Neutrophil (primary cell): ENCODE results near the gene CTNND2.

Source experiments
- H3K27ac ChIP-seq: fragments of 200-600 bp; sonication (generic); 2 replicates; pipeline ENCODE4 v1.5.1; 2016; ENCODE audit warnings: mild to moderate bottlenecking, moderate library complexity
- H3K27me3 ChIP-seq: fragments of 200-600 bp; sonication (generic); 2 replicates; pipeline ENCODE4 v1.6.0; 2016; ENCODE audit warnings: mild to moderate bottlenecking
- H3K36me3 ChIP-seq: fragments of 200-600 bp; sonication (generic); 2 replicates; pipeline ENCODE4 v1.5.1; 2017
- H3K4me1 ChIP-seq, 2 experiments: fragments of 200-600 bp in 1 of 2; sonication (generic) in 1 of 2; 1 replicate in 1 of 2; 2 replicates in 1 of 2; pipeline versions ENCODE4 v1.5.1 to v1.6.1; 2013 to 2016; ENCODE audit warnings: low read depth in 1 of 2, low read length in 1 of 2, mild to moderate bottlenecking in 1 of 2, moderate library complexity in 1 of 2; ENCODE audit not compliant: control insufficient read depth in 1 of 2, insufficient read depth in 1 of 2
- H3K4me3 ChIP-seq, 2 experiments: fragments of 200-600 bp in 1 of 2; sonication (generic) in 1 of 2; 1 replicate in 1 of 2; 2 replicates in 1 of 2; pipeline ENCODE4 v1.5.1; 2013 to 2016; ENCODE audit warnings: low read depth in 1 of 2, low read length in 1 of 2, mild to moderate bottlenecking in 1 of 2, moderate library complexity in 1 of 2
- H3K9me3 ChIP-seq: fragments of 200-600 bp; sonication (generic); 2 replicates; pipeline ENCODE4 v1.5.1; 2016
- TF ChIP-seq, protein P1 (sequence below): fragments of 200-600 bp; sonication (generic); IDR thresholded peaks from 2 replicates; pipeline ENCODE4 v1.5.1; 2016; ENCODE audit warnings: antibody characterized with exemption

CTNND2 gene

DNA sequence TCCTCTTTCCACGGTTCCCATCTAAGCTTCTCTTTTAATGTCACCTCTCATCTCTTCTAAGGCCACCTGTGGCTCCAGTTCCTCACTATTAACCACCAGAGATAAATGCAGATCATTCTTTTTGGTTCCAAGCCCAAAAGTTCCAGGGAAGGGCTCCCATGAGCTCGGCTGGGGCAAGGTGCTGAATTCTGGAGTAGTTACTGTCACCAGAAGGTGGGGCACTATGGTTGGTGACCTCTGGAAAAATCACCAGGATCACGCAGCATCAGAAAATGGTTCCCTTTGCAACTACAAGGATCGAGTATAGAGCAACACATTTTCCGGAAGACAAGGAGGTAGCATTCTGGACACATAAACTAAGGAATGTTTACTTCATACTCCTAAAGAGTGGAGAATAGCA lies 614.5 kb downstream of the CTNND2 start:
- Histone ChIP-seq H3K27ac (no peak overlapping the region), H3K4me1 (no peaks in the 10 kb centered on the region), H3K4me3 (no peak overlapping the region), H3K9me3 (no peaks in the 10 kb centered on the region), H3K36me3 (no peaks in the 10 kb centered on the region), H3K27me3 (no peaks in the 10 kb centered on the region)
- TF ChIP-seq, protein P1, sequence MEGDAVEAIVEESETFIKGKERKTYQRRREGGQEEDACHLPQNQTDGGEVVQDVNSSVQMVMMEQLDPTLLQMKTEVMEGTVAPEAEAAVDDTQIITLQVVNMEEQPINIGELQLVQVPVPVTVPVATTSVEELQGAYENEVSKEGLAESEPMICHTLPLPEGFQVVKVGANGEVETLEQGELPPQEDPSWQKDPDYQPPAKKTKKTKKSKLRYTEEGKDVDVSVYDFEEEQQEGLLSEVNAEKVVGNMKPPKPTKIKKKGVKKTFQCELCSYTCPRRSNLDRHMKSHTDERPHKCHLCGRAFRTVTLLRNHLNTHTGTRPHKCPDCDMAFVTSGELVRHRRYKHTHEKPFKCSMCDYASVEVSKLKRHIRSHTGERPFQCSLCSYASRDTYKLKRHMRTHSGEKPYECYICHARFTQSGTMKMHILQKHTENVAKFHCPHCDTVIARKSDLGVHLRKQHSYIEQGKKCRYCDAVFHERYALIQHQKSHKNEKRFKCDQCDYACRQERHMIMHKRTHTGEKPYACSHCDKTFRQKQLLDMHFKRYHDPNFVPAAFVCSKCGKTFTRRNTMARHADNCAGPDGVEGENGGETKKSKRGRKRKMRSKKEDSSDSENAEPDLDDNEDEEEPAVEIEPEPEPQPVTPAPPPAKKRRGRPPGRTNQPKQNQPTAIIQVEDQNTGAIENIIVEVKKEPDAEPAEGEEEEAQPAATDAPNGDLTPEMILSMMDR, result no peak

DNA sequence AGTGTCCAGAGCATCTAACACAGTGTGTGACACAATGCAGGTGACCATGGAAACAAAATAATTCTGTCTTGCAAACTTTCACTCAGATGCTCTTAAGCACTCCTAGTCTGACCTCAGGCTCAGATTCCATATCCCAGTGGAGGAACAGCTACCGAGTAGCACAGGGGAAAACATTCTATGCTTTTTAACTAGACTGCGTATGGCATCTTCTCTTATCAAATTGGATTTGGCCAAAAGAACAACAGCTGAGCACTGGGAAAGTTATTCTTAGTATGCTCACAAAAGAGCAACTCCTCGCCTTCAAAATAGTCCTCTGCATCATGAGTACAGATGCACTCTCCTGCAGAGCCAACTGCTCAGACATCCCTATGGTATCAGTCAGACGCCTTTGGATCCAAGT lies 615.0 kb downstream of the CTNND2 start:
- no peaks in the 10 kb centered on the region for H3K9me3 ChIP-seq
- no peak overlapping the region for H3K27ac ChIP-seq
- no peaks in the 10 kb centered on the region for H3K4me1 ChIP-seq
- no peaks in the 10 kb centered on the region for H3K27me3 ChIP-seq
- no peak overlapping the region for H3K4me3 ChIP-seq
- no peaks in the 10 kb centered on the region for H3K36me3 ChIP-seq
- TF ChIP-seq, protein P1, result no peak

DNA sequence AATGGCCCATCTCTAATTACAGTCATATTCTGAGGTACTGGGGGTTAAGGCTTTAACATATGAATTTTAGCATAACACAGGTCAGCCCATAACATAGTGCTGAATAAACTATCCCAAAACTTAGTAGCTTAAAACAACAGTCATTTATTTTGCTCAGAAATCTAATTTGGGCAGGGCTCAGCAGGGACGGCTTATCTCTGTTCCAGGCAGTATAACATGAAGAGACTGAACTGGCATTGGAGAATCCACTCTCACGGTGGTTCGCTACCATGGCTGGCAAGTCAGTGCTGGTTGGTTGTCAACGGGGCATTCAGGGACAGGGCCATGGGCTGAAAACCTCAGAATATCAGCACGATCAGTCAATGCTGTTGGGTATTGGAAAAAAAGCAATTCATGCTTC lies 622.4 kb downstream of the CTNND2 start:
- Histone ChIP-seq H3K9me3 (no peaks in the 10 kb centered on the region), H3K36me3 (no peaks in the 10 kb centered on the region), H3K4me3 (no peak overlapping the region), H3K27me3 (no peaks in the 10 kb centered on the region), H3K4me1 (no peaks in the 10 kb centered on the region), H3K27ac (no peak overlapping the region)
- TF ChIP-seq, protein P1, result no peak

DNA sequence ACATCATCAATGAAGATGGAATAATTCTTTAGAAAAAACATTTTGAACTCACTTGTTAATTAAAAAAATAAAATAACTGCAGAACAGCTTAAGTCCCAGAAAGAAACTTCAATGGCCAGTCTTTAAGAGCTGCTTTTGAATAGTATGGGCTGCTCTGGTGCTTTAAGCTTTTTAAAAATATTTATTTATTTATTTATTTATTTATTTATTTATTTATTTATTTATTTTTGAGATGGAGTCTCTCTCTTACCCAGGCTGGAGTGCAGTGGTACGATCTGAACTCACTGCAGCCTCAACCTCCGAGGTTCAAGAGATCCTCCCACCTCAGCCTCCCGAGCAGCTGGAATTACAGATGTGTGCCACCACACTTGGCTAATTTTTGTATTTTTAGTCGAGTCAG lies 626.9 kb downstream of the CTNND2 start:
- TF ChIP-seq, protein P1, result no peak
- Histone ChIP-seq H3K4me3 (no peak overlapping the region), H3K9me3 (no peaks in the 10 kb centered on the region), H3K27ac (no peak overlapping the region), H3K36me3 (no peaks in the 10 kb centered on the region), H3K27me3 (no peaks in the 10 kb centered on the region), H3K4me1 (no peaks in the 10 kb centered on the region)

DNA sequence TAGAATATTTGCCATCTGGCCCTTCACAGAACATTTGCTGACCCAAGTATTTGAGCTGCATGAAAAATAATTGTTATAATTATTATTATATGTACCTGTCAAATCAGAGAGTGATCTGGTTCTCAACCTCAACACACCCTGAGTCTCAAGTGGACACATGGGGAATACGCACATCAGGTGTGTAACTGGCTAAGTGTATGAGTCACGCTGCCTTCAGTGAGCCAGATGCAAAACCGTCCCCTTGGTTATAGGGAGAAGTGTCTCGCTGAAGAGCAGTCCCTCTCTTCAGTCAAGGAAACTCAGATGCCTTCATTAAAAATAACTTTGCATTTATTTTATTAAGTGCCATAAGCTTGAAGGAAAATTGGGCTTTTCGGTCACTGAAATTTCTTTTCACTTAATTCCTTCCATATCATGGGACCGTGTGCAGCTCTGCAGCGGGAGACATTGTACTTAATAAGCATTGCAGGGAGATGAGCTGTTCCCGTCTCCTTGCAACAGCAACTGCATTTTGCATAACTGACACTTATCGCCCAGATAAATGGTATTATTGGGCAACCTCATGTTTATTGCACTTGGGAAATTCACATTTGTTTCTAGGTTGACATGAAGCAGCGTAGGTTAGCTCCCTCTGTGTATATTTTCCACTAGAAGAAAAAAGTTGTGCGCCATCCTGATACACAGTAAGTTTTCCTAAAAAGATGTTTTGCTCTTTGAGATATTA lies 630.9 kb downstream of the CTNND2 start:
- H3K9me3 ChIP-seq, result no peaks in the 10 kb centered on the region
- no peak overlapping the region for H3K27ac ChIP-seq
- H3K4me3 ChIP-seq, result no peak overlapping the region
- TF ChIP-seq, protein P1, result no peak
- no peaks in the 10 kb centered on the region for H3K4me1 ChIP-seq
- no peaks in the 10 kb centered on the region for H3K36me3 ChIP-seq
- H3K27me3 ChIP-seq, result no peaks in the 10 kb centered on the region

DNA sequence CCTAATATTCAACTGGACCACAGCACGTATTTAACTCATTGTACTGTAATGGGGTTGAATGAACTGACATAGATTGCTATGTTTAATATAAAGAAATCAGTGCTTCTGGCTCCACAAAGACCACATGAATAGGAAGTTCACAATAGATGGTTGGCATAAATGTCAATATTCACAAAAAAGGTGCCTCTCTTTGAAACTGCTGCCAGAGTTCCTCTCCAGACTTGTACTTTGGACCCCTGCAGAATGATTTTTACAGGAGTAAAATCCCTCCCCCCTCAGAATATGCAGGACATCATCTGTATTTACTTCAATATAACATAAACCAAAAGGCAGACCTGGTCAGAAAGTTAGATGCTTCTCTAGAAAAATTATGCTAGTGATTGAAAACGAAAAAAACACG lies 634.7 kb downstream of the CTNND2 start:
- Histone ChIP-seq H3K36me3 (no peaks in the 10 kb centered on the region), H3K27me3 (no peaks in the 10 kb centered on the region), H3K4me1 (no peaks in the 10 kb centered on the region)

More for the DNA sequence above, 634.7 kb downstream of the CTNND2 start:
- Histone ChIP-seq H3K4me3 (no peak overlapping the region), H3K27ac (no peak overlapping the region), H3K9me3 (no peaks in the 10 kb centered on the region)
- TF ChIP-seq, protein P1, result no peak
